GM19452 (cell line): ENCODE data around the gene TPP1.
A peak's percentile ranks its signal among the peaks of the same experiment; 100 is the strongest.

Source experiments
- ATAC-seq: cut with Tn5 transposase; IDR thresholded peaks from one replicate; pipeline ENCODE4 v1.9.1; 2021; ENCODE audit not compliant: unreplicated experiment

Gene TPP1

DNA sequence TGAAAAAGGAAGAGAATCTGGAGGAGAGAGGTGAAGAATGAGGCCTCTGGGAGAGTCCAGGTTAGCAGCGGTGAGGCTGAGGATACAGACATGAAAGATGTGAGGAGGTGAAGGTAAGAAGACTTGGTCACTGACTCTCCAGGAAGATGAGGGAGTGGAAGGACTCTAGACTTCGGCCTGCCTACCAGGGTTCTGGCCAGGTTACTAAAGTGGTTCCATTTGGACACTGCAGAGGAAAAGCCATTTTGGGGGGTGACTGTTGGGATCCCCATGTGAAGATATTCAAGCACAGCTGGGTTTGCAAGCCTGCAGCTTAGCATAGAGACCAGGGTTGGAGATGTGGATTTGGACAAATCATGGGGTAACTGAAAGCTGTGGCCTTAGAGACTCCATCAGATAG lies 28.6 kb upstream of the TPP1 start:
- ATAC-seq, result no peak

DNA sequence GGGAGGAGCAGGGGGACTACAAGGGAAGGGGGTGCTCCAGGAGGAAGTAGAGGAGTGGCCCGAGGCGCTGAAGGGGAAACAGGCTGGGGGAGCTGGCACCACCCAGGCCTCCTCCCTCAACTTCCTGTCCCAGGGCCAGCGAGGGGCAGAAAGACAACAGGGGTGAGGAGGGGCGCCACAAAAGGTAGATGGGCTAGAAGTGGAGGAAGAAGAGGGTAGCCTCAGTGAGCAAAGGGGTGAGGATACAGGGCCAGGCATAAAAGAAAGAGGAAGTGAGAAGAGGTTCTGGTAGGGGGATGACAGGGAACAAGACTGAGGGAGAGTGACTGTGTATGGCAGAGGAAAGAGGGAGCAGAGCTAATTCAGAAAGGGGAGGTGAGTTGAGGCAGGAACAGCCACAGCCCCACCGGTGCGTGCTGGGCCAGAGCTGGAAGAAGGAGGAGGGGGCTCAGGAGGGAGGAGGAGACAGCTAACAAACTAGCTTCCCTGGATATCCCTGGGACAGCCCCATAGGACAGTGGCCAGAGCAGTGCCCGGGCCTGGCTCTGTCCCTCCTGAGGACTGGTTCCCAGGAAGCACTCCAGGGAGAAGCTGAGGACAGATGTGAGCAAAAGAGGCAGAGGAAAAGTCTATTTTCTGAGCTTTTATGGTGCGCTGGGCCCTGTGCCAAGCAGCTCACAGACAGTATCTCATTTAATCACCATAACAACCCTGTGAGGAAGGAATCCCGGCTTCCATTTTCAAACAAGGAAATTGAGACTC lies 27.9 kb upstream of the TPP1 start:
- peak; percentile 92 for ATAC-seq

DNA sequence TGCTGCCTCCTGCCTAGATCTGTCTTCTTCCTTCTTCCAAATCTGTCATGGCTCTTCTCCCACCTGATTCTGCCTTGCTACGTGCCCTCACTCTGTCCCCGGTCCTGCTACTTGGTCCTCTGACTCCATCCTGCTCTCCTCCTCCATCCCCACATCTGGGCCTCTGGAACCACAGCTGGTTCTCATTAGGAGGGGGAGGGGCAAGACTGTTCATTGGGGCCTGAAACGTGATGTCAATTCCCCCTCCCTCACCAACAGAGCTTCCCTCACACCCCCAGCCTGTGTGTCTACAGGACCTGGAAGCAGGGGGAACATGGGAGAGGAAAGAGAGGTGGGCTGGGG lies 27.3 kb upstream of the TPP1 start:
- no peak for ATAC-seq

DNA sequence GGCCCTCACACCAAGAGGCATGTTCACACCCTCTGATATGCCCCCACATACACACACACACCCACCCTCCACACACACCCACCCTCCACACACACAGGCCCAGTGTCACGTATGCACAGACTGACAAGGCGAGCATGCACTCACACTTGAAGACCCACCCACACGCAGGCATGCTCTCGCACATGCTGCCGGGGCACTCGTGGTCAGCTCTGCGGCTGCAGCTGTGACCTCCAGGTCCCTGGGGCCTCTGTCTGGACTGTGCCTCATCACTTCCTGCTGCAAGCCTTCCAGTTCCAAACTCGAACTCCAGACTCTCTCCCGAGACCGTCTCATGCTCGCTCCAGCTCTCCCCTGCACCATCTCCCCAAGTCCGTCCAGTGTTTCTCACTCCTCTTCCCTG lies 26.8 kb upstream of the TPP1 start:
- peak; percentile 40 for ATAC-seq

DNA sequence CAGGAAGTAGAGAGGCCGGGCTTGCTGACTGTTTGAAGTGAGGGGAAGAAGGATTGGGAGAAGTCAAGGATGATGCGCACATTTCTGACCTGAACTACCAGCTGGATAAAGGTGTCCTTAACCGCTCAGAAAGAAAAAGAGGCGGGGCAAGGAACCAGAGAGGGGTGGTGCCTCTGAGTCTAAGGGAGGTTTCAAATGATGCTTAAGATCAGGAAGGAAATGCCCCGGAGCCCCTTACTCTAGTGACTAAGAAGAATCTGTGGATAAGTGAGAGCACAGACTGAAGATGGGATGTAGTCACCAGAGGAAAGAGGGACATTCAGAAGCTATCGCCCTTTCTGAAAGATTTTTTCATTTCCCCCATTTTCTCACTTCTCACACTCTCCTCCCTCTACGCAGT lies 23.7 kb upstream of the TPP1 start:
- no peak for ATAC-seq

DNA sequence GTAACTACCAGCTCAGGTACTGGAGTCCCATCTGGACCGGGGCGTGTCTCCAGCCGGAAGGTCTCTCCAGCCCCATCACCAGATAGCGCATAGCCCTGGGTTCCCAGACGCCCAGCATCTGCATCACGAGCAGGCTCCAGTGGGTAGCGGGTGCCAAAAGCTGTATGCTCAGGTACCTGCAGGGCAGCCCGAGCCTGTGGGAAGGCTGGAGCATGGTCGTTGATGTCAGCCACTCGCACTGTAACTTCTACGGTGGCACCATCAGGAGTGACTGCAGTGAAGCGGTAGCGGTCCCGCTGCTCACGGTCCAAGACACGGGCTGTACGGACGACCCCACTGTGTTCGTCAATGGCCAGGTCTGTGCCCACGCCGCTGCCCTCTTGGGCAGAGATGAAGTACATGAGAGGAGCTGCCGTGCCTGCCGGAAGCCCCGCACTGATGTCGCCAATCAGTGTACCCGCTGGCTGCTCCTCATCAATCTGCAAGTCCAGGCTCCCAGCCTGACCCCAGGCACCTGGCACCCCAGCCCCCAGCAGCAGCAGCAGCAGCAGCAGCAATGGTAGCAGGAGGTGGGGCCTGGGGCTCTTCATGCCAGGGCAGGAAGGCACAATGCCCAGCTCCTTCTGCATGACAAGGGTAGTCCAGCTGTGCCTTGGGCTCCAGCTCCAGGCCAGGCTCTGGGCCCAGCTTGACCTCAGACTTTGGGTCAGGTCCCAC lies 21.9 kb upstream of the TPP1 start:
- ATAC-seq, result no peak

DNA sequence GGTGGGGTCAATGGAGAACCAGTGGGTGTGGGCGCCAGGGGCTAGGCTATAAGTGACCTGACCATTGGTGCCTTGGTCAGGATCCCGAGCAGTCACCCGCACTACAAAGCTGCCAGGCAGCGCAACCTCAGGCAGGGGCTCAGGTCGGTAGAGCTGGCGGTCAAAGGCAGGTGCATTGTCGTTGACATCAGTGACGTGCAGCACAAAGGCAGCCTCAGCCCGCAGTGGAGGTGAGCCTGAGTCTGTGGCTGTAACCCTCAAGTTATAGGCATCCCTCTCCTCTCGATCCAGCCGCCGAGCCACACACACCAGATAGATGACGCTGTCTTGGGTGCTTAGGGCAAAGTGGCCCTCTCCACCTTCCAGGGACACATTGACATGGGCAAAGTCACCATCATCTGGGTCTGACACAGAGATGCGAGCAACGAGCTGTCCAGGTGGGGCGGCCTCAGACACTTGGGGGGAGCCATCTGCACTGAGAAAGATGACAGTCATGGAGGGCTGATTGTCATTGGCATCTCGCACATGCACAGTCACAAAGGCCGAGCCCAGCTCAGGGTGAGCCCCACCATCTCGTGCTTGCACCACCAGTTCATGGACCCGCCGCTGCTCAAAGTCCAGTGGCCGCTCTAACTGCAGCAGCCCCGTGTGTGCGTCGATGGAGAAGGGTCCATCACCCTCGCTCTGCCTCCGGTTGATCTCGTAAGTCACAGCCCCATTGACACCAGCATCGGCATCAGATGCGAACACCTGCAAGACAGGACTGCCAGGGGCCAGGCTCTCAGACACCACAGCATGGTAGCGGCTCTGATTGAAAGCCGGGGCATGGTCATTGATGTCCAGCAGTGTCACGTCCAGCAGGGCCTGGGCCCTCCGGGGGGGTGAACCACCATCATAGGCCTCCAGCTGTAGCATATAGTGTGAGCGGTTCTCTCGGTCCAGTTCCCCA lies 21.1 kb upstream of the TPP1 start:
- ATAC-seq, result no peak

DNA sequence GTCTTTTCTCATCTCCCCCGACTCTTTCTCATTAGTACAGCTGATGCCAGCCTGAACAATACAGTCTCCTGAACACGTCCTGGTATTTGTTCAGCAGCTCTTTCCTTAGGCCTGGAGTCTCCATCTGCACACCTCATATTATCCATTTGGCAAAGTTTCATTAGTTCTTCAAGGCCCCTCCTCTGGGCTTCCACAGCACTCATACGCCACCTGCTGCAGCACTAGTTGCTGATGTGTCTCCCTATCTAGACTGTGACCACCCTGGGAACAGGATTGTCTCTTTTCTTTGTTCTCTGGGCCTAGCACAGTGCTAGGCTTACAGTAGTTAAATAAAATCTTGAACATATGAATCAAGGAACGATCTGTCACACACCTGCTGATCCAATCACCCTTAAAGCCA lies 19.2 kb upstream of the TPP1 start:
- ATAC-seq, result no peak

DNA sequence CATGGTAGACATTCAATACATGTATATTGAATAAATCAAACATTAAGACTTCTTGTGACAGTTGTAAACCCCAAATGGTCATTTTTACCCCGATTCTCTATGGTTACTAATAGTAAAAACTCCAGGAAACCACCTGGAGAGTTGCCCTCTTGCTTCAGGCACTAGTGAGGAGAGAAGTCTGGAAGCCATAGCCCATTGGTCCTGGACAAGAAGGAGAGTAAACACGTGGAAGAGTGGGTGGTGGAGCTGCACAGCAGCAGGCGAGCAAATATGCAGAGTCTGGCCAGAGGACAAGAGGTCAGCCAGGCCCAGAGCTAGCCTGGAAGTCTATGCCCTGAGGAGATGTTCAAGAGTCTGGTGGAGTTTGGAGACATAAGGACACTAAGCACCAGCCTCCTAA lies 18.6 kb upstream of the TPP1 start:
- no peak for ATAC-seq

DNA sequence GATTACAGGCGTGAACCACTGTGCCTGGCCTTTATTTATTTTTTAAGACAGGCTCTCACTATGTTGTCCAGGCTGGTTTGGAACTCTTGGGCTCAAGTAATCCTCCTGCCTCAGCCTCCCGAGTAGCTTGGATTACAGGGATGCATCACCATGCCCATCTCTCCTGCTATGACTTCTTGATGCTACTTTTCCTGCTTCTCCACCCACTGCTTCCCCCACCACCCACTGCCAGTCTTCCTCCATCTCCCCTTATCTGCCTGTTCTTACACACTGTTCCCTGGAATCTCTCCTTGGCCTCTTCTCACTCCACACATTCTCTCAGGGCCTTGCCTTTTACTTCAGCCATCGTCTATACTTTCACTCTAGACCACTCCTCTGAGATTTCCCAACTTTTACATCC lies 17.3 kb upstream of the TPP1 start:
- ATAC-seq, result no peak

DNA sequence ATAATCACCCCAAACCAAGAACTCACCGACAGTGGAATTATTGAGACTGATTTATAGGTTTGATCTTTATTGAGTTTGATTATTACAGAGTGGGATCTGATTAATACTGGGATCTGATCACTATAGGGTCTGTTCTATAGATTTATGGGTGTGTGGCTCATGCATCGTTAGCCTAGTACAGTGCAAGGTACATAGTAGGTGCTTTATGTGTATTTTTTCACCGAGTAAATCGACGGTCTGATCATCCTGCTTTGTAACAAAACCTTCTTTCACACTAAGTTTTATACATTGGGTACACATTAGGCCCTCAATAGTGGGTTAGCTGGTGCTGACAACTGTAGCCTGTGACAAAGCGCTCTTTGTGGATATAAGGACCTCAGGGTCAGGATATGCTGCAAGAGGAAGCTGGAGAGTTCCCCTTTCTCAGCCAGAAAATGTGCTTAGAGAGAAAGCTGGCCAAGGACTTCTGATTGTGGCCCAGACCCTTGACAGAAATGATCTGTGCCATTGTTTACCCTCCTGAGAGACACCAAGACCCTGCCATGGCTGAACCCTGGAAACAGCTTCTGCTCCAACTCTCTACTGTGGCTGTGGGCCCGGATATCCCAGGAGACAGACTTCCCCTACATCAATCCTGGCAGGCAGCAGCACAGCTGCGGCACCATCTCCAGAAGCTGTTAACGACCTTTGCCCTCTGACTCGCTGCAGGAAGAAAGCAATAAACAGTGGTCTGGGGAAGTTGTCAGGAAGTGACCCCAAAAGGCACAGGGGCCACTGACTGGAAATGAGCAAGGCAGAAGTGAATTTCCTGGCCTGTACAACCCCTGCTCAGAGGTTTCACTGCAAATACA lies 16.1 kb upstream of the TPP1 start:
- no peak for ATAC-seq

DNA sequence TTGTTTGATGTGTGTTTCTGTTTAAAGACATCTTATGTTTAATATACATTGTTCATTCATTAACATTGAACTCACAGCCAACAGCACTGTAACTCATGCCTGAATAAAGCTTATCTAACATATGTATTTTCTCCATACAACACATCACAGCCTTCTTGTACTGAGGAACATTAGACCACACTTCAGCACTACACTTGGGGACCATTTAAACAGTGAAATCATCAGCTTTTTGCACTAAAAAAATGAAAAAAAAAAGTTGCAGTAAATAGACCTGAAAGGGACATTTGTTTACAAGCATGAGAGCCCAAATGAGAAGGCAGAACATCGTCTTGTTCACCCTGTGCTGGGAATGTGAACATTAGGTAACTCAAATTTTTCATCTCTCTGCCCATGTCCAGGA lies 15.3 kb upstream of the TPP1 start:
- ATAC-seq, result no peak

DNA sequence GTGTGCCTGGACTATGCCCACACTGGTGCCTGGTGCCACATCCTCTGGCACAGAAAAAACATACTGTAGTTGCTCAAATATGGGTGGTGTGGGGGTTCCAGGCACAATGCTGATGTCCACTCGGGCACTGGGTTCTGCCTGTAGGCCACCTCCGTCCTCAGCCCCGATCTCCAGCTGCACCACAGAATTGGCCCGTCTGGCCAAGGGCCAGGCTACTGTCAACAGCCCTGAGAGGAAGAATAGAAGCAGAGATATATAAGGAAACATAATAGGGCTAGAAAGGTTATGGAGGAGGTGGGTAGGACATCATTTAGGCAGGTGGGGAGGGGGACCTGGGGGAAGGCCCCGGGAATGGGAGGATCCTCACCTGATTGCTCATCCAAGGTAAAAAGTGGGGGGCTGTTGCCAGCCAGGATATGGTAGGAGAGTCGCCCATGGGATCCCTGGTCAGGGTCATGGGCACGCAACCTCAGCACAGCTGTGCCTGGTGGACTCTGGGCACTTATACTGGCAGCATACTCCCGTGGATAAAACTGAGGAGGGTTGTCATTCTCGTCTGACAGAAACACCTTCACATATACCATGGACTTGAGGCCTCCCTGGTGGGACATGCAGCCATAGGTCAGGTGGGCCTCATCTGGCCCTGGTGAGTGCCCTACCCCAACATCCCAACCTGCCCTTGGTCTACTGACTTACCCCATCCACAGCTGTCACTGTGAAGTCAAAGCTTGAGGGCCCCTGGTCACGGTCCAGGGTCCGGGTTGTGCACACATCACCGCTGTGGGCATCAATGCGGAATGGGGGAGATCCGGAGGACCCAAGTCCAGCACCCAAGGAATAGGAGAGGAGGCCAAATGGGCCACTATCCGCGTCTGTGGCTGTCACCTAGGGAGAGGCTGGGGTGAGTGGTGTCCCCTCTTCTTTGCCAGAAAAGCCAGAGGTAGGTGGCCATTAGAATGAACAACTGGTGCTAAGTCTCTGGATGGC lies 14.5 kb upstream of the TPP1 start:
- no peak for ATAC-seq

DNA sequence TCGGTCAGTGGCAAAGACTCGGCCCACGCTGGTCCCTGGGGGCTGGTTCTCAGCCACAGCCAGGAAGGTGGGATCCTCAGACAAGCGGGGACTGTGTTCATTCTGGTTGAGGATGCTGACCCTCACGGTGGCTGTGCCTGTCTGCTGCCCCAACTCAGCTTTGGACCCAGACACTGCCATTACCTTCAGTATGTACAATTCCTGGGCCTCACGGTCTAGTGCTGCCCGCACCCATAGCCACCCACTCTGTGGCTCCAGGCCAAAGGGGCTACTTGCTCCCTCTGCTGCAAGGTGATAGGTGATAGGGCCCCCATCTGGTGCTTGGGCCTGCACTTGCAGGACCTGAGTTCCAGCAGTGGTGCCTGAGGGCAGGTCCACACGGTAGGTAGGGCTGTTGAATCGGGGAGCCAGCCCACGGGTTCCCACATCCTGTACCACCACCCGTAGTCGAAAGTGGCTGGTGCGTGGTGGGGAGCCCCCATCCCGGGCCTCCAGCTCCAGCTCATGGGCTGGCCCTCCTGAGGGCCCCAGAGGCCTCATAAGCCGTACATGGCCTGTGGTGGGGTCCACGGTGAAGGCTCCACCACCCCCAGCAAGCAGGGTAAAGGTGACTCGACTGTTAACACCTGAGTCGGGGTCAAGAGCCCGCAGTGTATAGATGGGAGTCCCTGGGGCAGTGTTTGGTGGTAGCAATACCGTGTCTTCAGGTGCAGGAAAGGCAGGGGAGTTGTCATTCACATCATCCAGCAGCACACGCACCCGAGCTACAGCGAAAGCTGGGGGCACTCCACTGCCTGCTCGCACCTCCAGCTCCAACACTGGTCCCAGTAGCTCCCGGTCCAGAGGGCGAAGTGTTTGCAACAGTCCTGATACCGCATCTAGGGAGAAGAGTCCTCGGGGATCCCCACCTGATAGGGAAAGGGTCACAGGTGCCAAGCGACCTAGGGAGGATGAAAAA lies 13.2 kb upstream of the TPP1 start:
- ATAC-seq, result no peak

DNA sequence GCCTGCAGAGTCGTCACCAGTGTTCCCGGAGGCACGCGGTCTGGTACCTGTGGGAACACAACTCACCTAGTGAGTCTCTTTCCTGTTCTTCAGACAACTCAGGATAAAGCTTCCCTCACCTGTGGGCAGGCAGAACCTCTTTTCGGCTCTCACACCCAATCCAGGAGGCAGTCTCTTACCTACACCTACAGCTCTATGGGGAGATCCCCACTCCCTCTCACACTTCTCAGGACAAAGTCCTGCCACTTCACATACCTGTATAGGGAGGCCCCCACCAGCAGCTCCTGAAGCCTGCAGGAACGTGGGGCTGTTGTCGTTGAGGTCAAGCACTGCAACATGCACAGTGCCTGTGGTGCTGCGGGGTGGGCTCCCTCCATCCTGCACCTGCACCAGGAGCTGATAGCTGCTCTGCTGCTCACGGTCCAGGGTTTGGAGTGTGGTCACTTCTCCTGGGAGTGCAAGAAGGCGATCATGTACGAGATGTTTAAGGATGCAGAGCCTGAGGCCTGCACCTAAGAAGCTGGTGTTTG lies 12.2 kb upstream of the TPP1 start:
- ATAC-seq, result no peak

DNA sequence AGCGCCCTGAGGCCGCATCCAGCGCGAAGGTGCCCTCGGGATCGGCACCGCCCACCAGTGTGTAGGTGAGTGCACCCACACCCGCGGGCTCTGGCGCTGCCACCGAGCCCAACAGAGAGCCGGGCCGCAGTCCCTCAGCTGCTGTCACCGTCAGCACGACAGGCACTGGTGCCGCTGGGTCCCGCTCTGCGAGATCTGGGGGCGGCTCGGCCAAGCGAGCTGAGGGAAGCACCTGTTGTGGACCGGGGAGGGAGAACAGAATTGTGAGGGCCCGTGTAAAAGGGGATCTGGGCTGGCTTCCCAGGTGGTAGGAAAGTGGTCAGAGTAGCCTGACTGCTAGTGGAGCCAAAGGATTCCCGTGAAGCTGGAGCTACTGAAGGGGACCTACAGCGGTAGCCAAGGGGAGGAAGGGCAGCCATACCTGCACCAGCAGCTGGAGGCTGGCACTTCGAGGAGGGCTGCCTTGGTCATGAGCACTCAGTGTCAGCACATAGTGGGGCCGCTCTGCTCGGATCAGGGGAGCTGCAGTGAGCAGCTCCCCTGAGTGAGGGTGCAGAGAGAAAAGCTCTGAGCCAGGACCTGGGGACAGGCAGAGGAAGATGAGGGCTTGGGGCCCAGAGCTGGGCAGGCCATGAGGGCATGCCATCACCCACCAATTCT lies 11.5 kb upstream of the TPP1 start:
- ATAC-seq, result no peak

DNA sequence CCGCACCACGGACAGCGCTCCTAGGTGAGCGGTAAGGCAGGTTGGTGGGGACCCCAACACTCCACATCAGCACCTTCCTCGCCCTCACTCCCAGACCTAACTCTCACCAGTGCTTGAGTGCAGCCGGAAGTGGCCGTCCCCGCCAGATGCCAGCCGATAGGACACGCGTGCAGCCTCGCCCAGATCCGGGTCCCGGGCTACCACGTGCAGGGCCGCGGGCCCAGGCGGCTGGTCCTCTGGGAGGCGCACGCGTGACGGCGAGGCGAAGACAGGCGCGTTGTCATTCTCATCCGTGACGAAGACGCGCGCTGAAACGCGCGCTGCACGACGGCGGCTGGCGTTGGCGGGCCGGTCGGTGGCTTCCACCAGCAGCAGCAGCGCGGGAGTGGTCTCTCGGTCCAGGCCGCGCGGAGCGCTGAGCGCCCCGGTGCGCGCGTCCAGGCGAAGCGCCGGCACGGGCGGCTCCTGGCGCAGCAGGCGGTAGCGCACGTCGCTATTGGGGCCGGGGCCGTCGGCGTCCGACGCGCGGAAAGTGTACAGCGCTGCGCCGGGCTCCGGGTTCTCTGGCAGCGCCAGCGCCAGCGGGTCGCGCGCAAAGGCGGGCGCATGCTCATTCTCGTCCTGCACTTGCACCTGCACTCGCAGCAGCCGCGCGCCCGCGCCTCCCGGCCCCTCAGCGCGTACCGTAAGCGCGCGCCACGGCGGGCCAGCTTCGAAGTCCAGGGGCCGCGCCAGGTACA lies 10.8 kb upstream of the TPP1 start:
- no peak for ATAC-seq
